ENCODE data around the gene ZNRF1. TPM values are rescaled to one million over a fixed set of nuclear protein-coding genes. Genes with fewer than 3 reads are reported as not detected.
A peak's percentile ranks its signal among the peaks of the same experiment; 100 is the strongest.

ZNRF1 gene
- total and polyA plus RNA-seq, 2 of the 13 experiments (the other 11 are each of a cell fraction or from before 2014, with no cell fraction given), result 43.9 to 58.7 TPM

DNA sequence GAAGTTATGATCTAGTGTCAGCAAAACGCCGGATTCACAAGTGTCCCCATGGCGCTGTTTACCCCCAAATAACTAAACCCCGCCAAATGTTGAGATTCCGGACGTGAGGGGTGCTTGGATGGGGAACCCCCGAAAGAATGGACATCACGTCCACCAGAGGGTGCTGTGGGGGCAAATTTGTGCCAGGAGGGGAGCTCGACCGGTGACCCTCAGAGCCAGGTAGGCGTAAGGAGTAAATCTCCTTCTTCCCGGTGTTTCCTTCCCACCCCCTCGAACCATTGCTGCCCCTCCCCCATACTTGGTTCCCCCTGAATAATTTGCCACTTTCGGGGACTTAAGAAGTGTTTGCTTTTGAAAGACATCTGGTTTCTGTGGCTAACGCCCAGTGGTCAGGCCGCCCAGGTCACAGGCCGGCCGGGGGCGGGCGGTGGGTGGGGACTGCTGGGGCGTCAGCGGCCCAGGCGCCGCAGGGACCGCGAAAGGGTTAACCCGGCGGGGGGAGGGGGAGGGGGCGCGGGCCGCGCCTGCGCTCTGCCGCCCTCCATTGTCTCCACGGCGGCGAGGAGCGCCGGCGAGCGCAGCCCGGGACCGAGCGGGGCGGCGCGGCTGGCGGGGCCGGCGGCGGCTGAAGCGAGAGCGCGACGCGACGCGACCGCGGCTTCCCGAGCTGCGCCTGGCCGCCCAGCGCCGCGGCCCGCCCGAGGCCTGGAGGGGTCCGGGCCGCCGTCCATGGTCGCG is at the start of gene ZNRF1 (continued):
- TF ChIP-seq RAD21 (CRISPR knock-in tag; IDR thresholded peaks at IDR 0.05) (peak; percentile 62), NONO (IDR thresholded peaks at IDR 0.05) (no peak), NONO (CRISPR knock-in tag; conservative IDR thresholded peaks at IDR 0.05) (no peak; the same call in 1 of the 2 replicates), FOSL1 (CRISPR knock-in tag; IDR thresholded peaks at IDR 0.05; ENCODE audit: borderline replicate concordance) (no peak), U2AF1 (optimal IDR thresholded peaks at IDR 0.05; ENCODE audit: low read depth, low read length) (no peak), ZSCAN20 (CRISPR knock-in tag; IDR thresholded peaks at IDR 0.05; ENCODE audit: borderline replicate concordance) (no peak), KLF6 (CRISPR knock-in tag; IDR thresholded peaks at IDR 0.05) (no peak; the same call in 1 of the 2 replicates), ZFP36 (IDR thresholded peaks at IDR 0.05; ENCODE audit: borderline replicate concordance, low read depth, low read length, partially characterized antibody) (no peak), ZNF33B (CRISPR knock-in tag; IDR thresholded peaks at IDR 0.05) (no peak), MED8 (CRISPR knock-in tag; IDR thresholded peaks at IDR 0.05; ENCODE audit: insufficient replicate concordance) (peak; percentile 23), ZNF367 (CRISPR knock-in tag; IDR thresholded peaks at IDR 0.05; ENCODE audit: borderline replicate concordance) (no peak), ZNF605 (CRISPR knock-in tag; IDR thresholded peaks at IDR 0.05) (no peak; the same call in 1 of the 2 replicates), ZSCAN12 (CRISPR knock-in tag; IDR thresholded peaks at IDR 0.05) (no peak), ZFP41 (CRISPR knock-in tag; IDR thresholded peaks at IDR 0.05; ENCODE audit: borderline replicate concordance) (no peak), ZNF331 (CRISPR knock-in tag; IDR thresholded peaks at IDR 0.05) (peak; percentile 45; the same call in 1 of the 2 replicates), DPF2 (CRISPR knock-in tag; IDR thresholded peaks at IDR 0.05; ENCODE audit: borderline replicate concordance, low read depth) (no peak), ZNF296 (CRISPR knock-in tag; conservative IDR thresholded peaks at IDR 0.05) (0 out of 2 replicates have a peak, but pooled peaks have one; percentile 36), CREM (IDR thresholded peaks at IDR 0.05) (peak; percentile 11; the same call in 1 of the 2 replicates), CREM (CRISPR knock-in tag; IDR thresholded peaks at IDR 0.05) (no peak), HES4 (CRISPR knock-in tag; IDR thresholded peaks at IDR 0.05; ENCODE audit: borderline replicate concordance) (no peak), ATAD3A (CRISPR knock-in tag; IDR thresholded peaks at IDR 0.05) (no peak), PHF8 (CRISPR knock-in tag; IDR thresholded peaks at IDR 0.05) (no peak; the same call in none of the 2 replicates)
- TF ChIP-seq, protein P1, sequence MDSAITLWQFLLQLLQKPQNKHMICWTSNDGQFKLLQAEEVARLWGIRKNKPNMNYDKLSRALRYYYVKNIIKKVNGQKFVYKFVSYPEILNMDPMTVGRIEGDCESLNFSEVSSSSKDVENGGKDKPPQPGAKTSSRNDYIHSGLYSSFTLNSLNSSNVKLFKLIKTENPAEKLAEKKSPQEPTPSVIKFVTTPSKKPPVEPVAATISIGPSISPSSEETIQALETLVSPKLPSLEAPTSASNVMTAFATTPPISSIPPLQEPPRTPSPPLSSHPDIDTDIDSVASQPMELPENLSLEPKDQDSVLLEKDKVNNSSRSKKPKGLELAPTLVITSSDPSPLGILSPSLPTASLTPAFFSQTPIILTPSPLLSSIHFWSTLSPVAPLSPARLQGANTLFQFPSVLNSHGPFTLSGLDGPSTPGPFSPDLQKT (CRISPR knock-in tag; IDR thresholded peaks at IDR 0.05; ENCODE audit: borderline replicate concordance), result no peak
- TF ChIP-seq, protein P2, sequence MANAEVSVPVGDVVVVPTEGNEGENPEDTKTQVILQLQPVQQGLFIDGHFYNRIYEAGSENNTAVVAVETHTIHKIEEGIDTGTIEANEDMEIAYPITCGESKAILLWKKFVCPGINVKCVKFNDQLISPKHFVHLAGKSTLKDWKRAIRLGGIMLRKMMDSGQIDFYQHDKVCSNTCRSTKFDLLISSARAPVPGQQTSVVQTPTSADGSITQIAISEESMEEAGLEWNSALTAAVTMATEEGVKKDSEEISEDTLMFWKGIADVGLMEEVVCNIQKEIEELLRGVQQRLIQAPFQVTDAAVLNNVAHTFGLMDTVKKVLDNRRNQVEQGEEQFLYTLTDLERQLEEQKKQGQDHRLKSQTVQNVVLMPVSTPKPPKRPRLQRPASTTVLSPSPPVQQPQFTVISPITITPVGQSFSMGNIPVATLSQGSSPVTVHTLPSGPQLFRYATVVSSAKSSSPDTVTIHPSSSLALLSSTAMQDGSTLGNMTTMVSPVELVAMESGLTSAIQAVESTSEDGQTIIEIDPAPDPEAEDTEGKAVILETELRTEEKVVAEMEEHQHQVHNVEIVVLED (CRISPR knock-in tag; IDR thresholded peaks at IDR 0.05; ENCODE audit: borderline replicate concordance), result no peak; the same call in 1 of the 2 replicates
- TF ChIP-seq, protein P3, sequence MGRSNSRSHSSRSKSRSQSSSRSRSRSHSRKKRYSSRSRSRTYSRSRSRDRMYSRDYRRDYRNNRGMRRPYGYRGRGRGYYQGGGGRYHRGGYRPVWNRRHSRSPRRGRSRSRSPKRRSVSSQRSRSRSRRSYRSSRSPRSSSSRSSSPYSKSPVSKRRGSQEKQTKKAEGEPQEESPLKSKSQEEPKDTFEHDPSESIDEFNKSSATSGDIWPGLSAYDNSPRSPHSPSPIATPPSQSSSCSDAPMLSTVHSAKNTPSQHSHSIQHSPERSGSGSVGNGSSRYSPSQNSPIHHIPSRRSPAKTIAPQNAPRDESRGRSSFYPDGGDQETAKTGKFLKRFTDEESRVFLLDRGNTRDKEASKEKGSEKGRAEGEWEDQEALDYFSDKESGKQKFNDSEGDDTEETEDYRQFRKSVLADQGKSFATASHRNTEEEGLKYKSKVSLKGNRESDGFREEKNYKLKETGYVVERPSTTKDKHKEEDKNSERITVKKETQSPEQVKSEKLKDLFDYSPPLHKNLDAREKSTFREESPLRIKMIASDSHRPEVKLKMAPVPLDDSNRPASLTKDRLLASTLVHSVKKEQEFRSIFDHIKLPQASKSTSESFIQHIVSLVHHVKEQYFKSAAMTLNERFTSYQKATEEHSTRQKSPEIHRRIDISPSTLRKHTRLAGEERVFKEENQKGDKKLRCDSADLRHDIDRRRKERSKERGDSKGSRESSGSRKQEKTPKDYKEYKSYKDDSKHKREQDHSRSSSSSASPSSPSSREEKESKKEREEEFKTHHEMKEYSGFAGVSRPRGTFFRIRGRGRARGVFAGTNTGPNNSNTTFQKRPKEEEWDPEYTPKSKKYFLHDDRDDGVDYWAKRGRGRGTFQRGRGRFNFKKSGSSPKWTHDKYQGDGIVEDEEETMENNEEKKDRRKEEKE (IDR thresholded peaks at IDR 0.05), result no peak

Data from HepG2 (cell line).